Suprapubic skin (tissue), 4 donors: ENCODE data around the gene SCT. TPM values are rescaled to one million over a fixed set of nuclear protein-coding genes. Genes with fewer than 3 reads are reported as not detected.

Experiments used
- DNase-seq, 2 donors: peaks; one replicate each; pipeline ENCODE4 v3.0.0-alpha.2; 2019; ENCODE audit warnings: low spot score in 2 of 2
- H3K27ac ChIP-seq: fragments of 200-600 bp; sonication (generic); one replicate; pipeline ENCODE4 v1.5.1; 2019
- H3K27me3 ChIP-seq: fragments of 200-600 bp; sonication (generic); one replicate; pipeline ENCODE4 v1.5.1; 2019
- H3K36me3 ChIP-seq: fragments of 200-600 bp; sonication (generic); one replicate; pipeline ENCODE4 v1.5.1; 2019
- H3K4me1 ChIP-seq: fragments of 200-600 bp; sonication (generic); one replicate; pipeline ENCODE4 v1.5.1; 2019
- H3K4me3 ChIP-seq: fragments of 200-600 bp; sonication (generic); one replicate; pipeline ENCODE4 v1.5.1; 2019; ENCODE audit warnings: mild to moderate bottlenecking
- H3K9me3 ChIP-seq: fragments of 200-600 bp; sonication (generic); one replicate; pipeline ENCODE4 v1.5.1; 2019
- CTCF ChIP-seq, 2 donors: fragments of 200-600 bp in 1 of 2; fragments of 450-650 bp in 1 of 2; sonication (generic) in 1 of 2; IDR thresholded peaks; one replicate each; pipeline ENCODE4 v1.5.1; 2016 to 2019; ENCODE audit warnings: antibody characterized with exemption in 2 of 2, mild to moderate bottlenecking in 1 of 2, moderate library complexity in 1 of 2
- EP300 ChIP-seq: sonication (generic); formaldehyde crosslinking; IDR thresholded peaks from one replicate; pipeline ENCODE4 v1.6.1; 2017; ENCODE audit warnings: antibody characterized with exemption
- POLR2A ChIP-seq, 2 donors: fragments of 450-650 bp; IDR thresholded peaks; one replicate each; pipeline ENCODE4 v1.6.1; 2017; ENCODE audit warnings: antibody characterized with exemption in 2 of 2, mild to moderate bottlenecking in 2 of 2, moderate library complexity in 2 of 2
- POLR2AphosphoS5 ChIP-seq, 3 donors: sonication (generic); formaldehyde crosslinking; IDR thresholded peaks; one replicate each; pipeline ENCODE4 v1.6.1; 2017; ENCODE audit warnings: antibody characterized with exemption in 3 of 3
- WGBS: methylation state at CpG from one replicate; pipeline ENCODE4 v1.1.5; 2018; 5-methylcytosine and 5-hydroxymethylcytosine counted together
- total RNA-seq, 4 donors: library from RNA; depleted of rRNA; stranded (reverse); fragments of >200 nt; gene quantifications; one replicate each; pipeline ENCODE4 v1.1.0, GENCODE V29; 2016

Gene SCT
- total RNA-seq, 4 donors from 2014 or later = not detected

GRCh38 chr11:623349-623869 lies 3.6 kb downstream of the SCT start:
- Histone ChIP-seq H3K4me1 (peaks cover 9% of the 10 kb centered on the region), H3K27me3 (peaks cover 35% of the 10 kb centered on the region), H3K9me3 (no peaks in the 10 kb centered on the region), H3K27ac (no peak overlapping the region), H3K36me3 (no peaks in the 10 kb centered on the region), H3K4me3 (no peak overlapping the region)
- no peak for DNase-seq
- TF ChIP-seq EP300 (no peak), POLR2AphosphoS5 (IDR thresholded peaks at IDR 0.05) (no peak), POLR2A (IDR thresholded peaks at IDR 0.05) (no peak), CTCF (IDR thresholded peaks at IDR 0.05) (no peak)
- 78% methylated on average over 15 of the region's 15 CpGs for WGBS

- 88% methylated on average over 24 of the region's 27 CpGs for WGBS
These were observed 5.1 kb downstream of the SCT start for GRCh38 chr11:621838-622237.

GRCh38 chr11:620935-621814 lies 5.8 kb downstream of the SCT start:
- TF ChIP-seq POLR2A (IDR thresholded peaks at IDR 0.05) = no peak
- no peak for TF ChIP-seq CTCF (IDR thresholded peaks at IDR 0.05)
- no peak for TF ChIP-seq EP300
- no peak for TF ChIP-seq POLR2AphosphoS5 (IDR thresholded peaks at IDR 0.05)
- 75% methylated on average over 31 of the region's 45 CpGs for WGBS
- Histone ChIP-seq H3K9me3 (no peaks in the 10 kb centered on the region), H3K4me3 (no peak overlapping the region), H3K27ac (no peak overlapping the region), H3K4me1 (peaks cover 3% of the 10 kb centered on the region), H3K36me3 (no peaks in the 10 kb centered on the region), H3K27me3 (peaks cover 22% of the 10 kb centered on the region)
- DNase-seq = peak in 1 of 2 donors; percentile 71

More at GRCh38 chr11:621838-622237, 5.1 kb downstream of the SCT start:
- no peak overlapping the region for H3K27ac ChIP-seq
- no peaks in the 10 kb centered on the region for H3K9me3 ChIP-seq
- no peak overlapping the region for H3K4me3 ChIP-seq
- TF ChIP-seq CTCF (IDR thresholded peaks at IDR 0.05) (no peak), EP300 (no peak), POLR2A (IDR thresholded peaks at IDR 0.05) (no peak), POLR2AphosphoS5 (IDR thresholded peaks at IDR 0.05) (no peak)
- H3K36me3 ChIP-seq = no peaks in the 10 kb centered on the region
- H3K27me3 ChIP-seq = peaks cover 28% of the 10 kb centered on the region
- H3K4me1 ChIP-seq = peaks cover 5% of the 10 kb centered on the region
- no peak for DNase-seq

GRCh38 chr11:620201-620600 lies 6.8 kb downstream of the SCT start:
- DNase-seq = no peak
- H3K4me3 ChIP-seq = no peak overlapping the region
- H3K27ac ChIP-seq = no peak overlapping the region
- H3K9me3 ChIP-seq = no peaks in the 10 kb centered on the region
- H3K36me3 ChIP-seq = no peaks in the 10 kb centered on the region
- TF ChIP-seq POLR2AphosphoS5 (IDR thresholded peaks at IDR 0.05) (no peak), CTCF (IDR thresholded peaks at IDR 0.05) (no peak), POLR2A (IDR thresholded peaks at IDR 0.05) (no peak), EP300 (no peak)
- peaks cover 8% of the 10 kb centered on the region for H3K4me1 ChIP-seq
- peaks cover 12% of the 10 kb centered on the region for H3K27me3 ChIP-seq
- WGBS = 91% methylated on average over 9 of the region's 13 CpGs

- Histone ChIP-seq H3K4me1 (peaks cover 14% of the 10 kb centered on the region), H3K27me3 (peaks cover 7% of the 10 kb centered on the region), H3K9me3 (no peaks in the 10 kb centered on the region), H3K4me3 (no peak overlapping the region), H3K36me3 (no peaks in the 10 kb centered on the region), H3K27ac (no peak overlapping the region)
- no peak for TF ChIP-seq CTCF (IDR thresholded peaks at IDR 0.05)
- DNase-seq = peak in 1 of 2 donors; percentile 68
- WGBS = 97% methylated on average over 6 of the region's 22 CpGs
These were observed 7.3 kb downstream of the SCT start for GRCh38 chr11:619628-620050.
